IMR-90 (cell line): ENCODE measurements around the gene FOXO3.
"Not testable (repeated sequence)": the region's sequence is repeated elsewhere in the genome, so short reads cannot be mapped to it uniquely, and the experiment has no call there.

Experiments
- MAZ ChIP-seq: IDR thresholded peaks from 2 replicates; pipeline ENCODE4 v1.6.1; 2012; ENCODE audit warnings: low read depth, mild to moderate bottlenecking, low read length, improper control_type of control experiment, moderate library complexity, borderline replicate concordance
- POLR2A ChIP-seq: IDR thresholded peaks from 2 replicates; pipeline ENCODE4 v1.6.1; 2012; ENCODE audit warnings: mild to moderate bottlenecking, low read depth, low read length
- RCOR1 ChIP-seq: IDR thresholded peaks from 2 replicates; pipeline ENCODE4 v1.6.1; 2012; ENCODE audit warnings: mild to moderate bottlenecking, low read length, improper control_type of control experiment; ENCODE audit not compliant: insufficient replicate concordance
- RFX5 ChIP-seq: IDR thresholded peaks from 2 replicates; pipeline ENCODE4 v1.8.0; 2012; ENCODE audit warnings: low read depth, mild to moderate bottlenecking, low read length, moderate library complexity
- TF ChIP-seq, protein P1 (sequence below): conservative IDR thresholded peaks from 2 replicates; pipeline ENCODE4 v1.5.1; 2012; ENCODE audit warnings: mild to moderate bottlenecking, low read depth, low read length, improper control_type of control experiment

DNA sequence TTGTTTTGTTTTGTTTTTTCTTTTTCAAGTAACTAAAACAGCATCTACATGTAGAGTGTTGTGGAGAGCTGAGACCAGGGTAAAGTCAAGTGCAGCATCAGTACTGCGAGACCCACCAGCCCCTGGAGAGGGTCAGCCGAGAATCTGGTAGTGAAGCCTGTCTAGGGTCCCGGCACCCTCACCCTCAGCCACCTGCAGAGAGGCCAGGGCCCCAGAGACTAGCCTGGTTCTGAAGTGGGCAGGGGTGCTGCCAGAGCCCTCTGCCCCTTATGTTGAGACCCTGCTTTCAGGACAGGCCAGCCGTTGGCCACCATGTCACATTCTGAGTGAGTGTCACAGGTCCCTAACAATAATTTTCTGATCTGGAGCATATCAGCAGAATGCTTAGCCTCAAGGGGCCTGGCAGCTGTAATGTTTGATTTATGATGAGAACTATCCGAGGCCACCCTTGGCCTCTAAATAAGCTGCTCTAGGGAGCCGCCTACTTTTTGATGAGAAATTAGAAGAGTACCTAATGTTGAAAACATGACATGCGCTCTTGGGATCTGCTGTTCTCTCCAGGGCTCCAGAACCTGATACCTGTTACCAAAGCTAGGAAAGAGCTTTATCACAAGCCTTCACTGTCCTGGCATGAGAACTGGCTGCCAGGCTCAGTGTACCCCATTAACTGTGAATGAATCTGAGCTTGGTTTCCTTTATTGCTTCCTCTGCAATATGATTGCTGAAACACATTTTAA lies 121.8 kb downstream of the FOXO3 start:
- TF ChIP-seq, protein P1, sequence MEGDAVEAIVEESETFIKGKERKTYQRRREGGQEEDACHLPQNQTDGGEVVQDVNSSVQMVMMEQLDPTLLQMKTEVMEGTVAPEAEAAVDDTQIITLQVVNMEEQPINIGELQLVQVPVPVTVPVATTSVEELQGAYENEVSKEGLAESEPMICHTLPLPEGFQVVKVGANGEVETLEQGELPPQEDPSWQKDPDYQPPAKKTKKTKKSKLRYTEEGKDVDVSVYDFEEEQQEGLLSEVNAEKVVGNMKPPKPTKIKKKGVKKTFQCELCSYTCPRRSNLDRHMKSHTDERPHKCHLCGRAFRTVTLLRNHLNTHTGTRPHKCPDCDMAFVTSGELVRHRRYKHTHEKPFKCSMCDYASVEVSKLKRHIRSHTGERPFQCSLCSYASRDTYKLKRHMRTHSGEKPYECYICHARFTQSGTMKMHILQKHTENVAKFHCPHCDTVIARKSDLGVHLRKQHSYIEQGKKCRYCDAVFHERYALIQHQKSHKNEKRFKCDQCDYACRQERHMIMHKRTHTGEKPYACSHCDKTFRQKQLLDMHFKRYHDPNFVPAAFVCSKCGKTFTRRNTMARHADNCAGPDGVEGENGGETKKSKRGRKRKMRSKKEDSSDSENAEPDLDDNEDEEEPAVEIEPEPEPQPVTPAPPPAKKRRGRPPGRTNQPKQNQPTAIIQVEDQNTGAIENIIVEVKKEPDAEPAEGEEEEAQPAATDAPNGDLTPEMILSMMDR = not testable (repeated sequence)
- not testable (repeated sequence) for TF ChIP-seq RFX5, MAZ, RCOR1, POLR2A
